ENCODE measurements around the gene TCTA.

TCTA gene

DNA sequence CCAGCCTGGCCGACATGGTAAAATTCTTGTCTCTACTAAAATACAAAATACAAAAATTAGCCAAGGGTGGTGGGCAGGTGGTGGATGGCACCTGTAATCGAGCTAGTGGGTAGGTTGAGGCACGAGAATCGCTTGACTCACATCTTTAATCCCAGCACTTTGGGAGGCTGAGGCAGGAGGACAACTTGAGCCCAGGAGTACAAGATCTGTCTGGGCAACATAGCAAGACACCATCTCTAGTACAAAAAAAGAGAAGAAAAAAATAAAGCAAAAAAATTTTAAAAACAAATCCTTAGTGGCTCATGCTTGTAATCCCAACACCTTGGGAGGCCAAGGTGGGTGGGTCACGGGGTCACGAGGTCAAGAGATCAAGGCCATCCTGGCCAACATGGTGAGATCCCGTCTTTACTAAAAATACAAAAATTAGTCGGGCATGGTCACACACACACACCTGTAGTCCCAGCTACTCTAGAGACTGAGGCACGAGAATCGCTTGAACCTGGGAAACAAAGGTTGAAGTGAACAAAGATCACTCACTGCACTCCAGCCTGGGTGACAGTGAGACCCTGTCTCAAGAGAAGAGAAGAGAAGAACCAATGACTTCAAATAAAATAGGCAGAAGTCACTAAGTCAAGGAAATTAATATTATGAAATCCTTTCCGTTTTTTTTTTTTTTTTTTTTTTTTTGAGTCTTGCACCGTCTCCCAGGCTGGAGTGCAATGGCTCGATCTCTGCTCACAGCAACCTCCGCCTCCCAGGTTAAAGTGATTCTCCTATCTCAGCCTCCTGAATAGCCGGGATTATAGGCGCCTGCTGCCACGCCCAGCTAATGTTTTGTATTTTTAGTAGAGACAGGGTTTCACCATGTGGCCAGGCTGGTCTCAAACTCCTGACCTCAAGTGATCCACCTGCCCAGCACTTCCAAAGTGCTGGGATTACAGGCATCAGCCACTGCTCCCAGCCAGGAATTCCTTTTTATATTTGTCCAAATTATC, 5.4 kb upstream of the TCTA start:
- H3K27ac ChIP-seq = peak overlapping the region in 2 of 21 experiments; percentile 6 to 47
- no peak overlapping the region for H3K4me3 ChIP-seq

DNA sequence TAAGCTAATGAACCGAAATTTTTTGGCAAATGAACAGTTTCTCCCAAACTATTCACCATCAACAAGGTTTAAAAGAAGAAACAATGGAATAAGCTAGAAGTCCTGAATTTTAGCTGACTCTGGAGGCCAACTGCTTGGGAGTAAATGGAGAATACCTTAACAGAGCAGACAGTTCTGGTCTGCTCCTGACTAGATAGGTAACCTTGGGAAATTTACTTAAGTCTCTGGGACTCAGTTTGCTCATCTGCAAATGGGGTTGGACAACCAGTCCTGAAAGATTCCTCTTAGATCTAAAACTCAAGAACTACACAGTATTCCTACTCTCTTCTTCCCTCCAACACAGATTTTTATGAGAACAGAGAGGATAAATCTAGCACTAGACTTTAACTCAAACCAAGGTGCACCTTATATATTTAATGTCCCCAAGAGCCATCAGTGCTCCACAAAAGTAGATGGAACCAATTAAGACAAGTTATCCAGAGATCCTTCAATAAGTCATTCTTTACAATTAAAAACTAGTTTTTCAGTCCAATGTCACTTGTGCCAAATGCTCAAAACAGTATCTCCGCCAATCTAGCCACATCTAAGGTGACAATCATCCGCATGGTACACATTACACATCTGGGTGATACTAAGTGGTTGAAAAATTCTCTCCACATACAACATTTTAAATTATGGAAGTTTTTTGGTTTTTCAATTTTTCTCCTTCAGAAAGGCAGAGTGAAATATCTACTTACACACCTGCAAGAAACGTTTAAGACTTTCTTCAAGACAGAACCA, 2.0 kb upstream of the TCTA start:
- H3K4me3 ChIP-seq = peak overlapping the region; percentile 85 to 98 (median 89)
- peak overlapping the region in 15 of 21 experiments; percentile 6 to 100 (median 96) for H3K27ac ChIP-seq

- Histone ChIP-seq H3K4me3 (peak overlapping the region; percentile 85 to 98 (median 89)), H3K27ac (peak overlapping the region; percentile 83 to 100 (median 97))
Observed at GRCh38 chr3:49410846-49411534, 1.2 kb upstream of the TCTA start.

- Histone ChIP-seq H3K27ac (peak overlapping the region; percentile 83 to 100 (median 97)), H3K4me3 (peak overlapping the region; percentile 85 to 98 (median 89))
Observed at GRCh38 chr3:49411535-49411967, 672 bp upstream of the TCTA start.

DNA sequence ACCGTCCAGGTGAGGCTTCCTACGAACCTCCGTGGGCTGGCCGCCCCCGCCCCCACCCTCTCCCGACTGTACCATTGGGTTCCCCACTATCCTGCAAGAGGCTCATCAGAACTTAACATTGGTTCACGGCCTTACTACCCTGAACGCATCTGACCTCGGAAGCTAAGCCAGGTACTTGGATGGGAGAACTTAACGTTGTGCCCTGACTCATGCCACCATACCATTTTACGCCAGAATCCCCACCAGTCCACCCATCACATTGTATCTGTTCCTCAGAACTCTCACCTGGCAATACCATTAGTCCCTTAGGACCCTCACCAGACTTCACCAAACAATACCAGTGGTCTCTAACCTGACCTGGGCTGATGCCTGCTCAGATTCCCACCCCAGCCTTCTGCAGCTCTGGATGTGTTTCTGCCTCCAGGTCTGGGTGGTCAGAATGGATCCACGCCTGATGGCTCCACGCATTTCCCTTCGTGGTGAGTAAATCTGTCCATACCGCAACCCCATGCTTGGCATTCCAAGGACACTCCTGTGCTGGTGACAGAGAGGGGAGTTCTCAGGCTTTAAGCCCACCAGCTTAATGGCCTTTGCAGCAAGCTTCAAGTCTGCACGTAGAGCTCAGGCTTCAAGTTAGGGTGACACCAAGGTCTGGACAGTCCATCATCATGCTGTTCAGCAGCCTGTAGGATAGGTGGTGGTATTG, 562 bp downstream of the TCTA start:
- Histone ChIP-seq H3K27ac (peak overlapping the region; percentile 20 to 100 (median 94)), H3K4me3 (peak overlapping the region; percentile 85 to 98 (median 89))

DNA sequence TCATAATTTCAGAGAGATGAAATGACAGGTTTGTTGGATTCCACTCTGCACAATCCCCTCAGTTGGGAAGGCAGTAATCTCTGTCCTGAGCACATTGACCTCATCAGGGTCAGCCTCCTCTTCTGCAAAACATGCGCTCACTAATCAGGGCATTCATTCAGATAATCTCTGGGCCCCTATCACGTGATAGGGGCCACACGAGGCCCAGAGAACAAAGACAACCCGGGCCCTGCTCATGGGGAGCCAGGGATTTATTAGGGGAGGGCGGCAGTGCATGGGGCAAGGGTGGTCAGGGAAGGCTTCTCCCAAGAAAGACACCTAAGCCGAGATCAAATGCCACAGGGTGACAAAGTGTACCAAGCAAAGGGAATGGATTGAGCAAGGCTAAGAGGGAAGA, 1.1 kb downstream of the TCTA start:
- H3K27ac ChIP-seq = peak overlapping the region in 16 of 21 experiments; percentile 59 to 100 (median 94)
- peak overlapping the region in 5 of 7 experiments; percentile 85 to 98 (median 89) for H3K4me3 ChIP-seq

GRCh38 chr3:49414753-49415152, 2.5 kb downstream of the TCTA start:
- Histone ChIP-seq H3K4me3 (no peak overlapping the region), H3K27ac (peak overlapping the region in 16 of 21 experiments; percentile 2 to 97 (median 64))

- H3K4me3 ChIP-seq = no peak overlapping the region
- peak overlapping the region in 18 of 21 experiments; percentile 8 to 97 (median 62) for H3K27ac ChIP-seq
Observed at GRCh38 chr3:49415931-49416601, 3.8 kb downstream of the TCTA start.

DNA sequence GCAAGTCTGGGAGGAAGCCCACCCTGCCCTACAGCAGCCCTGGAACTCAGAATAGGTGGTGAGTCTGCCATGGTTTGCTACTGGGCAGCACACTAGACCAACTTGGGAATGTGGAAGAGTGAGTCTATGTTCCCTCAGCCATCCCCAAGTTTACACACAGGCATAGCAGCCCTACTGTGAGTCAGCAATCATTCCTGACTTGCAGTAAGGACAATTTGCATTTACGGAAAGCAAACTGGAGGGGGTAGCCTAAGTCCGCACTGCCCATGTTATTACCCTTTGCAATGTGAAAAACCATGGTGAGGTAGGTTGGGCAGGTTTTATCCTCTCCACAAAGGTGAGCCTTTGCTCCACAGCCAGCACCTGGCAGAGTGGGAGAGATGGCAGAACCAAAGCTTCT, 4.6 kb downstream of the TCTA start:
- no peak overlapping the region for H3K4me3 ChIP-seq
- peak overlapping the region in 17 of 21 experiments; percentile 8 to 97 (median 63) for H3K27ac ChIP-seq

DNA sequence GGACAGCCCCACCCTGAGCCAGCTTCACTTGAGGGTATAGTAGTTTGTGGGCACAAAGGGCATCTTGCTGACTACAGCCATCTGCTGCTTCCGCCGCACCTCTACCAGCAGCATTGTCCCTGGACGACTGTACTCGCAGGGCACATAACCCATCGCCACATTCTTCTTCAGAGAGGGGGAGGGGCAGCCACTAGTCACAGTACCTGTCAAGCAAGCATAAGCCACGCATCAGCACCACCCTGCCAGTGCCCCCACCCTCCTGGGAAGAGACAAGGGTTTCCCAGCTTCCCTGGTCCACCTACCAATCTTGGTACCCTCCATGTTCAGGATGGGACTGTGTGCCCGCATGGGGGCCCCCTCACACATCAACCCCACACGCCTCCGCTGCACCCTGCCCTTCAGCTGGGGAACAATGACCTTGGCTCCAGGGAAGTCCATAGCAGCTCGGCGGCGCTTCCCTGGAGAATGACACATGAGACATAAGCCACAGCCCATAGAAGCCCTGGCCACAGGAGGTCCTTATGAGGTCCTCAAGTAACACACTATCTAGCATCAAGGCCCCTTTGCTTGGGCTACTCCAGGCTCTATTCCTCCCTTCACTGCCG, 5.4 kb downstream of the TCTA start:
- Histone ChIP-seq H3K4me3 (no peak overlapping the region), H3K27ac (peak overlapping the region in 9 of 21 experiments; percentile 45 to 97 (median 73))

DNA sequence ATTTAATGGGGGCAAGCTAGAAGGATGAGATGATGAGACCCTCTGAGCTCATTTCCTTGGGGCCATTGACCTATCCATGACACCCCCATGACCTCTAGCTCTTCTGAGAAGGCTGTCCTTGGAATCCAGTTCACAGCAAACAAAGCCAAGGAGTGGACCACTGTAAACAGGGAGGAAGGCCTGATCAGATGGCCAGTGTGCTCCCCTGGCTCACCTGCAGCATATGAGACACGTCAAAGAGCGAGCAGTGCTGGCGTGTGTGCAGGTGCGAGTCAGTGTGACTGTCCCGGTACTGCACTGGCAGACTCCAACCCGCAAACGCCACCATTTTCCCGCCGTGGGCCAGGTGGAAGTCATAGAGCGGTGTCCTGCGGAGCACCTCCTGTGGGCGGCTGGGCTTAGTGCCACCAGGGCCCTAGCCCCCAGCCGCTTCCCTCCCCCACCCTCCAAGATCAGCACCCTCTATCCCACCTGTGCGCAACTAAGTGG, 9.7 kb downstream of the TCTA start:
- H3K27ac ChIP-seq = peak overlapping the region in 5 of 21 experiments; percentile 16 to 69 (median 32)
- H3K4me3 ChIP-seq = peak overlapping the region in 2 of 7 experiments; percentile 8 to 20

DNA sequence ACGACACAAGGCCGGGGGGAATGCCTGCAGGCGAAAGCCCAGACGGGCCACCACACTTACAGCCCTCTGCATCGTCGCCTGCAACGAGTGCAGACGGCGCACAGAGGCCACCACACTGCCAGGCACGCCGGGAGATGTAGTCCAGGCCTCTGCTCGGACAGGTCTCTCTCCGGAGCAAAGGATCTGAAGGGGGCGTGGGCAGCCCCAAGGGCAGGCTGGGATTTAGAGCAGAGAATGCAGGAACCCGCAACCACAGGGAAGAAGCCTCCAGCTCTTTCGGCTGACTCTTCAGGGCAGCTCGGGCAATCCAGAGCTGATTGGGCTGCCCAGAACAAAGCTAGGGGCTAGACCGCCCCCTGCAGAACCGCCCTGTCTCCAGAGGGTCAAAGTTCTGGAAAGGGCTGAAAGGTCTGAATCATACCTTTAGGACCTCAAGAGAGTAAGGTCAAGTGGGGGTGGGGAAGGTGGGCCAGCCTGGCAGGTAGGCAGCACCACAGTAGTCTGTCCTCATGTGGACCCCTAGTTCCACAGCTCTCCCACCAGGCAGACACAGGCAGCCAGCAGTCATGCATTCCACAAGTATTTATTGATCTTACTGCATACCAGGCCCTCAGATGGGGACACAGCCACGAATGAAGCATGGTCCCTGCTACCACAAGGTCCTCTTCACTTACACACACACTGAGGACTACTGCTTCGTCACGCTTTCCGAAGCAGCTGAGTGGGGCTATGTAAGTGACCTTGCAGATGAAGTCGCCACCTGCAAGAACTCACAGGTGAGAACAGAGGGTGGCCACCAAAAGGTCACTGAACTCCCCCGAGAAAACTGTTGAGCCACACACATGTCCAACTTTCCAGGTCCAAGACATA, 10.4 kb downstream of the TCTA start, which contains the start of gene AMT:
AMT (minus strand) TSS at position 95 of the 870 bp plus-strand sequence; CDS start at position 72, 23 bp downstream.
- H3K27ac ChIP-seq = peak within 1 kb of the TSS in 7 of 21 experiments; percentile 16 to 69 (median 24)
- H3K4me3 ChIP-seq = peak within 1 kb of the TSS in 2 of 7 experiments; percentile 8 to 20

- H3K27ac ChIP-seq = peak overlapping the region in 1 of 21 experiments; percentile 3
Observed at GRCh38 chr3:49424816-49425215, 12.6 kb downstream of the TCTA start.

GRCh38 chr3:49427586-49427985, 15.4 kb downstream of the TCTA start:
- Histone ChIP-seq H3K4me3 (no peak overlapping the region), H3K27ac (peak overlapping the region in 3 of 21 experiments; percentile 2 to 41 (median 3))

More at GRCh38 chr3:49424816-49425215, 12.6 kb downstream of the TCTA start:
- no peak overlapping the region for H3K4me3 ChIP-seq

DNA sequence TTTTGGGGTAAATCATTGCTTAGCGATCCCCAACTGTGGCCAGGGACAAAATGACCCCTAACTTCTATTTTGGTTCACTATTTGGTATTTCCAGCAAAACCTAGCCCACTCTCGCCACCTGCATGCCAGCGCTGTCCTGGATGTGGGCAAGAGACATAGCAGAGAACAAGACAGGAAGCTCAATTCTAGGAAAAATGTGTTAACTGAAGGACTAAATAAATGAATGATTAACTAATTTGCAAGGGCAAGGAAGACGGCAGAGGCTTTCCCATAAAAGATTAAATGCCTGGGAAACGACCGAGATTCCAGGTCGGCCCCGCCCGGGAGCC, 16.5 kb downstream of the TCTA start:
- H3K4me3 ChIP-seq = peak overlapping the region; percentile 50 to 75 (median 66)
- peak overlapping the region; percentile 64 to 95 (median 91) for H3K27ac ChIP-seq

DNA sequence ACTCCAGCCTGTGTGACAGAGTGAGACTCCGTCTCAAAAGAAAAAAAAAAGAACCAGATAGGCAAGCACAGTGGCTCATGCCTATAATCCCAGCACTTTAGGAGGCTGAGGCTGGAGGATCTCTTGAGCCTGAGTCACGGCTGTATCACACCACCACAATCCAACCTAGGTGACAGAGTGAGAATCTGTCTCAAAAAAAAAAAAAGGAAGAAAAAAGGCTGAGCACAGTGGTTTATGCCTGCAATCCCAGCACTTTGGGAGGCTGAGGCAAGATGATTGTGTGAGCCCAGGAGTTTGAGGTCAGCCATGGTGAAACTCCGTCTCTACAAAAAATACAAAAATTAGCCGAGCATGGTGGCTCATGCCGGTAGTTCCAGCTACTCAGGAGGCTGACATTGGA, 22.5 kb downstream of the TCTA start:
- H3K27ac ChIP-seq = no peak overlapping the region
- H3K4me3 ChIP-seq = no peak overlapping the region

DNA sequence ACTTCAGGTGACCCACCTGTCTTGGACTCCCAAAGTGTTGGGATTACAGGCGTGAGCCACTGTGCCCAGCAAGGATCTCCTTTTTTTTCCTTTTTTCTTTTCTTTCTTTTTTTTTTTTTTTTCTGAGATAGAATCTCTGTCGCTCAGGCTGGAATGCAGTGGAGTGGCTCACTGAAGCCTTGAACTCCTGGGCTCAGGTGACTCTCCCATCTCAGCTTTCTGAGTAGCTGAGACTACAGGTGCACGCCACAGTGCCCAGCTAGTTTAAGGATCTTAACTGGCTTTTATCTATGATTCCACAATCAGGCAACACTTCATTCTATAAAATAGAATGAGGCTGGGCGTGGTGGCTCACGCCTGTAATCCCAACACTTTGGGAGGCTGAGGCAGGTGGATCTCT, 33.2 kb downstream of the TCTA start:
- H3K27ac ChIP-seq = no peak overlapping the region
- H3K4me3 ChIP-seq = no peak overlapping the region

Data from skin epidermis (tissue), 12 donors.